ENCODE measurements around the gene LRBA.
A peak's percentile ranks its signal among the peaks of the same experiment; 100 is the strongest.

Gene LRBA

GRCh38 chr4:150229520-150229919, 785.6 kb downstream of the LRBA start:
- DNase-seq: no peak

DNA sequence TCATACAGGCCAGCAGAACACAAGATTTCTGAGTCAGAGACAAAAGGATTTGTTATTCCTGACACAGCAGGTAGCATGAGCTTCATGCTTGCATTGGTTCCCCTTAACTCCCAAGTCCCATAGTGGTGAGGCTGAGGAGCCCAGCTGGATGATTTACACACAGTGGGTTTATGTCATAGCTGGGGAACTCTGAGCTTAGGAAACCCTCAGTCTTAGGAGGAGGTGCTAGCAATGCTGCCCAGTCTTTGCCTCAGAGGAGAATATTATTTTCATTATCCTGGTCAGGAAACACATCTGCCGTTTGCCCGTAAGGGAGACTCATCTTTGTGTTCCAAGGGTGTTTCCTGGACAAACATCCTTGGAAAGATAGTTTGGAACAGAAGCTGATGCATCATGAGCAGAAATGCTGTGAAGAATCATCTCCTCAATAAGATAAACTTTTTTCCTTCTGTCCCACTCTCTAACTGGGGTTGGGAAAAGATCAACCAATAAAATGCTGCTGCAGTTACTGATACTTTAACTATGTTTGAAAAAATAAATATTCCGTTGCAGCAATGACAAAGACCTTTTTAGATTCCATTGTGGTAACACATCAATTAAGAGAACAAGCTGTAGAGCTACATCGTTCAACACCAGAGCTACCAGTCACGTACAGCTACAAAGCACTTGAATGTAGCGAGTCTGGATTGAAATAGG, 790.0 kb downstream of the LRBA start:
- DNase-seq: no peak

DNA sequence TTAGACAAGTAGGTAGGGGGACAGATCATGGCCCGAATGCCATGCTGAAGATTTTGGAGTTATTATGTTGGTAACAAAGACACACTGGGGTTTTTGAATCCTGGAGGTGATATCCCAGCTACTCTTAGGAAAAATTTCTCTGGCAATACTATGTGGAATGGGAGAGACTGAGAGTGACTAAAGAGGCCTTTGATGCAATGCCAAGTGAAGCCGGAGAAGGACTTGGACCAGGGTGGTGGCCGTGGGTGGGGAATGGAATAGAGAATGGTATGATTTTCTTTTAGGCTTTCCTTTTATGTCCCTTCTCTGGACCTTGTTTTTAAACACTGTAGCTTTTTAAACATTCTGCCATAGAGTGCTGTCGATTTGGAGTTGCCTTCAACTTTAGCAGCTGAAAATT, 795.2 kb downstream of the LRBA start:
- no peak for DNase-seq

GRCh38 chr4:150218447-150218846, 796.6 kb downstream of the LRBA start:
- DNase-seq: no peak

DNA sequence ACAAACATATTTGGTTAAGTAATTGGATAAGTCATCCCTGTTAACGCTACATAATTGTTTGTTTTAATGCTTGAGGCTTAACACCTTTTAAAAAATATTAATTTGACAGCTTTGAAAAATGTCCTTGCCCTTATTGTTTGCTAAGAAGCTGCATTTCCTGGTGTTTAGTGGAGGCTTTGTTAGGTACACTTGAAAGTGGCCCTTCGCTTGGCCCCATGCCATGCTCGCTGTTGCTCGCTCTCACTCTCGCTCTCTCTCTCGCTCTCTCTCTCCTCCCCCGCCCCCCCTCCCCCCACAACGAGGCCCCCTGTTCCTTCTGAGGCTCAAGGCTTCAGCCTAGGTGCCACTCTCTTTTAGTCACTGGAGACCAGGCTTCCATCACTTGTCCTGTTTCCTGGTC, 797.3 kb downstream of the LRBA start:
- DNase-seq: no peak

DNA sequence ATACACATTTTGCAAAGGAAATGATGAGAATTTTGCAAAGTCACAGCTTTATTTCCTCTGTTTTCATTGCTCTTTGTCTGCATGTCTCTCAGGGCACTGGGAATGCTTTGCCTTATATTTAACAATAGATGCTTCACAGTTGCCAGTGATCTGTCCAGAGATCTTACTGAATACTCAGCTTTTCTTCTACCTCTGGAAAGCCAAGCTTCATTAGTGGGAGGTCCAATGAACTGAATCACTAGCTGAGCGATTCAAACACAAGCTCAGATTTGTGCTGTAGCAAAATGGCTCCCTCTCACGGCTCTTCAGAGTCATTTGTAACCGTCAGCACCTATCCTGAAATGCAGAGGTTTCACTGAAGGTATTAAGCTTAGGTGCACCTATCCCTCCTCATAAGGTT, 797.9 kb downstream of the LRBA start:
- peak; percentile 32 for DNase-seq

- DNase-seq: no peak
Observed at GRCh38 chr4:150216726-150217125, 798.4 kb downstream of the LRBA start.

DNA sequence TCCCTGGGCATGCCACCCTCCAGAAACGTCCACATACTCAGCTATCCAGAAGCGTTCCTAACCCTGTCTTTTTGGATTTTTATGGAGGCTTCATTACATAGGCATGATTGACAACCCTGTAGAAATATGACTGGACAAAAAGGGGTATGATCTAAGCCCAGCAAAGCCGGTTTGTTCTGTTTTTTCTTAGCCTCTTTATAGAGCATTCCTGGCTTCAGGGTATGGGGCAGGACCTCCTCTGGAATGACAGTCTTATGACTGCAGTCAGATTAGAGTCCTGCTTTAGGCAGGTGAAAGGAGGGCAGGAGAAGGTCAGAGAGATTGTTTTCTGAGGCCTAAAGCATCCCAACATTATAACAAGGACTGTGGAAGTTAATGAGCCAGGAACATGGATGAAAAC, 799.5 kb downstream of the LRBA start:
- no peak for DNase-seq

Measured in femur (tissue), 1 donor.